GM12878 (cell line): ENCODE results near the gene SLC10A2. TPM values are rescaled to one million over a fixed set of nuclear protein-coding genes. Genes with fewer than 3 reads are reported as not detected.

ENCODE experiments used
- ATAC-seq: fragments of 200-7000 bp; cut with Tn5 transposase; 3 replicates; pipeline ENCODE4 v1.9.1; 2020; ENCODE audit warnings: mild to moderate bottlenecking, moderate library complexity
- BruUV-seq: library from RNA; stranded (reverse); fragments of 400-500 nt; replicated peaks from 2 replicates; lab custom pipeline; 2021; lab: Mats Ljungman, UMichigan
- CTCF ChIA-PET: fragments of 300-600 bp; sonication (Branson Sonifier 250); formaldehyde crosslinking; extraction: SDS; loops from one replicate; lab custom pipeline; 2021; ENCODE audit warnings: inconsistent platforms; lab: Yijun Ruan, JAX
- POLR2A ChIA-PET: fragments of 350-600 bp; formaldehyde crosslinking; extraction: SDS; loops from one replicate; lab custom pipeline; 2021; ENCODE audit warnings: inconsistent platforms; lab: Charles Lee
- RAD21 ChIA-PET: fragments of 300-600 bp; sonication (Branson Sonifier 250); formaldehyde crosslinking; loops from one replicate; lab custom pipeline; 2023; ENCODE audit warnings: antibody characterized with exemption; ENCODE audit not compliant: unreplicated experiment; lab: Charles Lee
- SMC1A ChIA-PET: fragments of 300-600 bp; sonication (Branson Sonifier 250); formaldehyde crosslinking; loops from one replicate; lab custom pipeline; 2023; ENCODE audit not compliant: unreplicated experiment, uncharacterized antibody; lab: Charles Lee
- DNase-seq: peaks from one replicate; pipeline ENCODE4 v3.0.0-alpha.2; 2011; ENCODE audit warnings: low read depth, low spot score
- FAIRE-seq: peaks from 3 replicates; lab custom pipeline; 2011; peaks lifted over from hg19 to GRCh38; lab: Jason Lieb, UNC
- H2AFZ ChIP-seq: 2 replicates; pipeline ENCODE4 v1.6.0; 2011; ENCODE audit warnings: low read depth, low read length, control low read depth; ENCODE audit not compliant: control insufficient read depth
- H3K27ac ChIP-seq: 2 replicates; pipeline ENCODE4 v1.5.1; 2011; ENCODE audit warnings: control low read depth; ENCODE audit not compliant: control insufficient read depth, insufficient read depth
- H3K27me3 ChIP-seq, 2 experiments: replicated peaks in 1 of 2; 2 replicates each; pipeline versions ENCODE4 v1.6.0 to v1.6.1; 2011; ENCODE audit warnings: low read length in 1 of 2; ENCODE audit not compliant: control insufficient read depth in 2 of 2, insufficient read depth in 2 of 2
- H3K36me3 ChIP-seq, 2 experiments: 2 replicates each; pipeline ENCODE4 v1.5.1; 2011; ENCODE audit warnings: low read length in 1 of 2; ENCODE audit not compliant: control insufficient read depth in 2 of 2, insufficient read depth in 2 of 2
- H3K4me1 ChIP-seq: 2 replicates; pipeline ENCODE4 v1.6.1; 2011; ENCODE audit warnings: mild to moderate bottlenecking, low read length, moderate library complexity, mixed read lengths; ENCODE audit not compliant: control insufficient read depth, insufficient read depth
- H3K4me2 ChIP-seq: 2 replicates; pipeline ENCODE4 v1.6.0; 2011; ENCODE audit warnings: control low read depth; ENCODE audit not compliant: control insufficient read depth, insufficient read depth
- H3K4me3 ChIP-seq: fragments of 200-600 bp; sonication (generic); 2 replicates; pipeline ENCODE4 v1.5.1; 2016
- H3K79me2 ChIP-seq: 2 replicates; pipeline ENCODE4 v1.6.0; 2011; ENCODE audit warnings: low read length; ENCODE audit not compliant: control insufficient read depth, insufficient read depth
- H3K9ac ChIP-seq: 2 replicates; pipeline ENCODE4 v1.8.0; 2011; ENCODE audit warnings: low read length, control low read depth, mixed read lengths; ENCODE audit not compliant: control insufficient read depth, insufficient read depth
- H3K9me3 ChIP-seq: replicated peaks from 3 replicates; pipeline ENCODE4 v1.5.1; 2011; ENCODE audit warnings: mild to moderate bottlenecking, low read length; ENCODE audit not compliant: control insufficient read depth, insufficient read depth
- H4K20me1 ChIP-seq: 2 replicates; pipeline ENCODE4 v1.6.0; 2011; ENCODE audit not compliant: control insufficient read depth, insufficient read depth
- BRCA1 ChIP-seq: IDR thresholded peaks from 2 replicates; pipeline ENCODE4 v1.6.1; 2011; ENCODE audit warnings: low read depth, low read length, improper control_type of control experiment
- KAT2A ChIP-seq: conservative IDR thresholded peaks from 2 replicates; pipeline ENCODE4 v1.6.1; 2011; ENCODE audit warnings: low read depth, low read length; ENCODE audit not compliant: control insufficient read depth
- LARP7 ChIP-seq: fragments of 450-650 bp; IDR thresholded peaks from 2 replicates; pipeline ENCODE4 v1.6.1; 2017; ENCODE audit warnings: mild to moderate bottlenecking
- MEF2B ChIP-seq: fragments of 450-650 bp; IDR thresholded peaks from 2 replicates; pipeline ENCODE4 v1.6.1; 2018; ENCODE audit warnings: mild to moderate bottlenecking, moderate library complexity; ENCODE audit not compliant: partially characterized antibody, poor library complexity, severe bottlenecking
- NFYA ChIP-seq: IDR thresholded peaks from 2 replicates; pipeline ENCODE4 v1.6.1; 2011; ENCODE audit warnings: low read depth, mild to moderate bottlenecking, low read length, improper control_type of control experiment, borderline replicate concordance
- PAX5 ChIP-seq: IDR thresholded peaks from 2 replicates; pipeline ENCODE4 v1.6.1; 2011; ENCODE audit warnings: low read depth, low read length, borderline replicate concordance
- RUNX3 ChIP-seq: IDR thresholded peaks from 2 replicates; pipeline ENCODE4 v1.6.1; 2012; ENCODE audit warnings: low read length, inconsistent platforms
- SREBF1 ChIP-seq: IDR thresholded peaks from 2 replicates; pipeline ENCODE4 v1.6.1; 2012; ENCODE audit warnings: mild to moderate bottlenecking, low read length
- SREBF2 ChIP-seq: IDR thresholded peaks from 2 replicates; pipeline ENCODE4 v1.6.1; 2012; ENCODE audit warnings: mild to moderate bottlenecking, low read length
- STAT1 ChIP-seq: fragments of 450-650 bp; conservative IDR thresholded peaks from 2 replicates; pipeline ENCODE4 v1.6.1; 2014; ENCODE audit warnings: antibody characterized with exemption, mild to moderate bottlenecking
- TCF3 ChIP-seq: IDR thresholded peaks from 2 replicates; pipeline ENCODE4 v1.6.1; 2012; ENCODE audit warnings: low read depth, mild to moderate bottlenecking, low read length, borderline replicate concordance; ENCODE audit not compliant: insufficient read depth
- ZNF24 ChIP-seq: fragments of 450-650 bp; IDR thresholded peaks from 2 replicates; pipeline ENCODE4 v1.6.1; 2017; ENCODE audit warnings: antibody characterized with exemption, mild to moderate bottlenecking
- WGBS: methylation state at CpG from one replicate; pipeline ENCODE4 v1.1.6; 2016; ENCODE audit warnings: low lambda C conversion rate; ENCODE audit not compliant: insufficient replicate concordance, insufficient coverage; ENCODE audit errors: missing lambda C conversion rate; 5-methylcytosine and 5-hydroxymethylcytosine counted together
- in situ Hi-C: fragments of 300-500 bp; cut with MboI; formaldehyde crosslinking; loops from 9 replicates; pipeline ENCODE4 v1.14.3; 2018; ENCODE audit warnings: mixed read lengths
- intact Hi-C: fragments of 100-400 bp; cut with micrococcal nuclease; formaldehyde crosslinking; loops from one replicate; pipeline ENCODE4 v1.14.2; 2022; ENCODE audit not compliant: unreplicated experiment
- polyA plus RNA-seq, 11 experiments: library from polyadenylated mRNA; depleted of rRNA in 4 of 11; unstranded in 6 of 11; stranded (reverse) in 5 of 11; fragments of >200 nt; fragmentation: Nextera tagmentation in 4 of 11; fragmentation: Illumina TruSeq in 1 of 11; extraction: Ambion mirVana in 4 of 11; extraction: Trizol in 1 of 11; gene quantifications; 1 replicate in 1 of 11; 2 replicates in 10 of 11; pipeline versions ENCODE4 v1.2.1 to v1.2.3, GENCODE V29; 2011 to 2016; ENCODE audit warnings: inconsistent platforms in 2 of 11, missing spikeins in 2 of 11, low read depth in 1 of 11
- total RNA-seq, 4 experiments: library from RNA; depleted of rRNA in 3 of 4; stranded (reverse); fragments of >200 nt in 3 of 4; fragmentation: Illumina TruSeq in 1 of 4; extraction: Trizol in 1 of 4; gene quantifications; 2 replicates each; pipeline versions ENCODE4 v1.2.1 to v1.2.3, GENCODE V29; 2013 to 2021
- TF ChIP-seq, protein P1 (sequence below): IDR thresholded peaks from 2 replicates; pipeline ENCODE4 v1.6.1; 2011; ENCODE audit warnings: borderline replicate concordance, low read depth, mild to moderate bottlenecking, moderate library complexity, mixed read lengths, low read length; ENCODE audit not compliant: insufficient read depth; ENCODE audit errors: extremely low read length

Gene SLC10A2
- total and polyA plus RNA-seq, 10 of the 15 experiments (the other 5 are each of a cell fraction or from before 2014, with no cell fraction given): 0.01 to 0.04 (median 0.02) TPM; not detected in 7

DNA sequence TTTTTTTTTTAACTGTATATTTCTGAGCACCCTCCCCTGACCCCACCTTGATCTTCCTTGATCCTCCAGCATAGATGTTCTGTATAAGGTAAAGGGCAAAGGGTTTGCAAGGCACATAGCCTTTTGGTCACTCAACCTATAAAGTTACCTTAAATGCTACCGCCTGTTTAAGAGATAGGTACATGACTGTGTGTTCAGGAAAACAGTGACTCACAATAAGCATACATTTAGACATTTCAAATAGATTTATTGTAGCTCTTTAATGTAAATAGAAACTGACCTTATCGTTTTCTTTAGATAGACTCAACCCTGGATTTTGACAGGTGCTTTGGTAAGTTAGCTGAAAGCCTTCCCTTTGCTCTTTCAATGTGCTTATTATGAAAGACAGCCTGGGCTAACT, 15.2 kb upstream of the SLC10A2 start:
- intact Hi-C loops: no loop called here
- no peak for FAIRE-seq
- CTCF ChIA-PET: no interaction called here

DNA sequence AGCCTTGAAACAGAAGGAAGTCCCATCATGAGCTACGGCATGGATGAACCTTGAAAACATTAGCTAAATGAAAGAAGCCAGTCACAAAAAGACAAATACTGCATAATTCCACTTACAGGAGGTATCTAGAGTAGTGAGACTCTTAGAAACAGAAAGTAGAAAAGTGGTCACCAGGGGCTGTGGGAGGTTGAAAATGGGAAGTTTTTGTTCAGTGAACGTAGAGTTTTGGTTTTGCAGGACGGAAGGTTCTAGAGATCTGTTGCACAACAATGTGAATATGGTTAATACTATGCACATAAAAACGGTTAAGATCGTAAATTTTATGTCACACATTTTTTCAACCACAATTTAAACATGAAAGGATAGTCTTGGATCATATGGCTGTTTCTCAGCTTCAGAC, 11.9 kb upstream of the SLC10A2 start:
- in situ Hi-C loops (no loop called here), intact Hi-C loops (no loop called here)
- no peaks in the 10 kb centered on the region for H3K36me3 ChIP-seq
- H3K9ac ChIP-seq: no peak overlapping the region
- 0 out of 2 replicates have a peak overlapping the region, but pooled peaks have one; percentile 19 for H3K4me2 ChIP-seq
- ChIA-PET POLR2A (no interaction called here), CTCF (no interaction called here), RAD21 (no interaction called here), SMC1A (interaction anchor here (1.1 kb wide), 1 partner anchor 48 kb away, joined by 4 read pairs; no protein-coding TSS in a partner anchor)
- H2AFZ ChIP-seq: peak overlapping the region; percentile 4; the same call in 1 of the 2 replicates
- peaks cover 3% of the 10 kb centered on the region for H3K4me1 ChIP-seq
- no peak overlapping the region for H3K27ac ChIP-seq
- DNase-seq (peak; percentile 21), FAIRE-seq (peak; percentile 72), ATAC-seq (peak; percentile 39; the same call in 1 of the 3 replicates)
- no peaks in the 10 kb centered on the region for H3K79me2 ChIP-seq
- H4K20me1 ChIP-seq: no peaks in the 10 kb centered on the region
- WGBS: 39% methylated on average over 5 of the region's 5 CpGs
- no peaks in the 10 kb centered on the region for H3K27me3 ChIP-seq
- TF ChIP-seq BRCA1 (no peak), STAT1 (no peak), RUNX3 (peak; percentile 55), MEF2B (no peak)
- H3K4me3 ChIP-seq: no peak overlapping the region; the same call in 1 of the 2 replicates
- BruUV-seq: no TSS peak
- peaks cover 12% of the 10 kb centered on the region; the same call in 2 of the 3 replicates for H3K9me3 ChIP-seq

More for the DNA sequence above, 15.2 kb upstream of the SLC10A2 start:
- H3K27ac ChIP-seq: no peak overlapping the region
- H3K36me3 ChIP-seq: no peaks in the 10 kb centered on the region
- H3K4me3 ChIP-seq: no peak overlapping the region
- H3K4me1 ChIP-seq: peaks cover 3% of the 10 kb centered on the region
- WGBS: 50% methylated on average over 2 of the region's 2 CpGs
- SMC1A ChIA-PET: interaction anchor here (1.3 to 2.9 kb wide), 3 partner anchors 9 to 44 kb away, joined by 5 to 16 read pairs (median 7); no protein-coding TSS in a partner anchor
- no peaks in the 10 kb centered on the region for H3K79me2 ChIP-seq
- no peak for DNase-seq
- peaks cover 12% of the 10 kb centered on the region; the same call in 2 of the 3 replicates for H3K9me3 ChIP-seq
- H3K27me3 ChIP-seq: no peaks in the 10 kb centered on the region
- no peaks in the 10 kb centered on the region for H4K20me1 ChIP-seq
- RAD21 ChIA-PET: no interaction called here
- BruUV-seq: no TSS peak
- POLR2A ChIA-PET: no interaction called here
- H3K9ac ChIP-seq: no peak overlapping the region
- TF ChIP-seq, protein P1, sequence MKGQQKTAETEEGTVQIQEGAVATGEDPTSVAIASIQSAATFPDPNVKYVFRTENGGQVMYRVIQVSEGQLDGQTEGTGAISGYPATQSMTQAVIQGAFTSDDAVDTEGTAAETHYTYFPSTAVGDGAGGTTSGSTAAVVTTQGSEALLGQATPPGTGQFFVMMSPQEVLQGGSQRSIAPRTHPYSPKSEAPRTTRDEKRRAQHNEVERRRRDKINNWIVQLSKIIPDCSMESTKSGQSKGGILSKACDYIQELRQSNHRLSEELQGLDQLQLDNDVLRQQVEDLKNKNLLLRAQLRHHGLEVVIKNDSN: no peak
- no peak for TF ChIP-seq TCF3
- no peak for TF ChIP-seq PAX5
- TF ChIP-seq SREBF2: no peak
- TF ChIP-seq SREBF1: no peak
- no peak for TF ChIP-seq LARP7
- TF ChIP-seq KAT2A: no peak
- TF ChIP-seq NFYA: no peak
- no peak for TF ChIP-seq ZNF24
- in situ Hi-C loops: no loop called here
- H2AFZ ChIP-seq: no peak overlapping the region
- no peak for ATAC-seq
- no peak overlapping the region for H3K4me2 ChIP-seq
